Measurements from ENCODE around the gene GAB2.

The GAB2 gene

GRCh38 chr11:78343303-78343702, 74.3 kb downstream of the GAB2 start:
- no peak for DNase-seq (ENCODE audit: low read depth)

GRCh38 chr11:78341841-78342240, 75.8 kb downstream of the GAB2 start:
- DNase-seq (ENCODE audit: low read depth) = no peak

GRCh38 chr11:78340530-78340929, 77.1 kb downstream of the GAB2 start:
- no peak for DNase-seq (ENCODE audit: low read depth)

- DNase-seq (ENCODE audit: low read depth) = no peak
Measured at GRCh38 chr11:78339945-78340344, 77.7 kb downstream of the GAB2 start.

- no peak for DNase-seq (ENCODE audit: low read depth)
Measured at GRCh38 chr11:78339483-78339882, 78.1 kb downstream of the GAB2 start.

GRCh38 chr11:78338702-78339101, 78.9 kb downstream of the GAB2 start:
- no peak for DNase-seq (ENCODE audit: low read depth)

GRCh38 chr11:78338138-78338537, 79.5 kb downstream of the GAB2 start:
- no peak for DNase-seq (ENCODE audit: low read depth)

- DNase-seq (ENCODE audit: low read depth) = no peak
Measured at GRCh38 chr11:78337554-78337924, 80.1 kb downstream of the GAB2 start.

- no peak for DNase-seq (ENCODE audit: low read depth)
Measured at GRCh38 chr11:78336877-78337553, 80.6 kb downstream of the GAB2 start.

- DNase-seq (ENCODE audit: low read depth) = no peak
Measured at GRCh38 chr11:78334109-78334508, 83.5 kb downstream of the GAB2 start.

GRCh38 chr11:78332872-78333271, 84.7 kb downstream of the GAB2 start:
- no peak for DNase-seq (ENCODE audit: low read depth)

- no peak for DNase-seq (ENCODE audit: low read depth)
Measured at GRCh38 chr11:78332174-78332866, 85.3 kb downstream of the GAB2 start.

GRCh38 chr11:78331711-78332110, 85.9 kb downstream of the GAB2 start:
- DNase-seq (ENCODE audit: low read depth) = no peak

GRCh38 chr11:78330361-78330760, 87.3 kb downstream of the GAB2 start:
- DNase-seq (ENCODE audit: low read depth) = no peak

- DNase-seq (ENCODE audit: low read depth) = no peak
Measured at GRCh38 chr11:78327945-78328344, 89.7 kb downstream of the GAB2 start.

GRCh38 chr11:78325274-78325781, 92.3 kb downstream of the GAB2 start:
- no peak for DNase-seq (ENCODE audit: low read depth)

- DNase-seq (ENCODE audit: low read depth) = no peak
Measured at GRCh38 chr11:78323363-78323762, 94.3 kb downstream of the GAB2 start.

- no peak for DNase-seq (ENCODE audit: low read depth)
Measured at GRCh38 chr11:78319453-78319955, 98.1 kb downstream of the GAB2 start.

- DNase-seq (ENCODE audit: low read depth) = no peak
Measured at GRCh38 chr11:78318321-78319114, 99.1 kb downstream of the GAB2 start.

GRCh38 chr11:78315724-78316123, 101.9 kb downstream of the GAB2 start:
- no peak for DNase-seq (ENCODE audit: low read depth)

GRCh38 chr11:78314762-78315161, 102.9 kb downstream of the GAB2 start:
- no peak for DNase-seq (ENCODE audit: low read depth)

GRCh38 chr11:78313898-78314297, 103.7 kb downstream of the GAB2 start:
- DNase-seq (ENCODE audit: low read depth) = no peak
